ENCODE results near the gene MIB1.
"Not testable (repeated sequence)": the region's sequence is repeated elsewhere in the genome, so short reads cannot be mapped to it uniquely, and the experiment has no call there.

Gene MIB1

GRCh38 chr18:21740538-21741311 is at the start of gene MIB1:
MIB1 (plus strand) TSS chr18:21740792; CDS start chr18:21741584, 792 bp downstream.
- DNase-seq (ENCODE audit: low spot score): peak; percentile 99

GRCh38 chr18:21693322-21693721 is 47.3 kb upstream of the MIB1 start:
- no peak for DNase-seq (ENCODE audit: low spot score)

DNA sequence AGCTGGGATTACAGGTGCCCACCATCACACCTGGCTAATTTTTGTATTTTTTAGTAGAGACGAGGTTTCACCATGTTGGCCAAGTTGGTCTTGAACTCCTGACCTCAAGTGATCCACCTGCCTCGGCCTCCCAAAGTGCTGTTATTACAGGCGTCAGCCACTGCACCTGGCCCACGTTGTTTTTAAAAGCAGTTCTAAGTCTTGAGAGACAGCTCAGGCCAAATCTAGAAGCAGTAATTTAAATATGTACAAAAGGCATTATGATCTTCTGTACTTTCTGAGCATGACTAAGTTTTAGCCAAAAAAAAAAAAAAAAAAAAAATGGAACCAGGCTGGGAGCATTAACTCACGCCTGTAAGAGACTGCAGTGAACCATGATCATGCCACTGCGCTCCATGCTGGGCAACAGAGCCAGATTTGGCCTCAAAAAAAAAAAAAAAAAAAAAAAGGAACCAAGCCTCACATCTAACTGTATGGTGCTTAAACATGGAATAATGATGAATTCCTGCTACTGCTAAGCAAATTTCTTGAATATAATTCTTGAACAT is 40.0 kb upstream of the MIB1 start:
- DNase-seq (ENCODE audit: low spot score): no peak

DNA sequence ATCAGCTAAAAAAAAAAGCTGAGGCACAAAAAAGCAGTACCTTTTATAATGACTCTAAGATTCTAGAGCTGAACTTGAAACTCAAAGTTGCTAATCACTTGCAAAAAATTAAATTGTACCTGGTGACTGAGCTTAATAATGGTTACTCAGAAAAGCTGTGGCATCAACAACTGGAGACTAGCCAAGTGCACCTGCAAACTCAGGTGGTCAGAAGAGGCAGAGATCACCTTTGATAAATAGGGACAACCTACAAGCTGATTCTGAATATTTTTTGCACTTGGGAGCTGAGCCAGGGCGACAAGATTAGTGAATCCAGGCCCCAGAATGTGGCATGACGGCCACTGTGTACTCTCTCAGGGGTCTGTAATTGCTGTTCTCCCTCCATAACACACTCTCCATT is 39.0 kb upstream of the MIB1 start:
- no peak for DNase-seq (ENCODE audit: low spot score)

DNA sequence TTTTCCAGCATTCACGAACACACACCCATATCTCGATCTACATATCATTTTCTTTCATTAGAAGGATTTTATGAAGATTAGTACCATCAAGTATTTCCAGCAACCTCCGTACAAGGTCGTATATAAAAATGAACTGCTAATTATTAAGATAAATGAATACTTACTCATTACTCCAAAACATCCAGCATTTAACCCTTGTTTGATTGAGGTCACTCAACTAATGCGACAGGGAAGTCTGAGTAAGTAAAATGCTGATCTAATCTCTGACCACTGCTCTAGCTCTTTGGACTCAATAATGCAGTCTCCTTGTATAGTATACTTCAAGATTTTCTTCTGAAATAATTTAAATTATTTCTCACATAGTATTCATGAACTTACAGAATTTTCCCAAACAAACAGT is 38.0 kb upstream of the MIB1 start:
- no peak for DNase-seq (ENCODE audit: low spot score)

DNA sequence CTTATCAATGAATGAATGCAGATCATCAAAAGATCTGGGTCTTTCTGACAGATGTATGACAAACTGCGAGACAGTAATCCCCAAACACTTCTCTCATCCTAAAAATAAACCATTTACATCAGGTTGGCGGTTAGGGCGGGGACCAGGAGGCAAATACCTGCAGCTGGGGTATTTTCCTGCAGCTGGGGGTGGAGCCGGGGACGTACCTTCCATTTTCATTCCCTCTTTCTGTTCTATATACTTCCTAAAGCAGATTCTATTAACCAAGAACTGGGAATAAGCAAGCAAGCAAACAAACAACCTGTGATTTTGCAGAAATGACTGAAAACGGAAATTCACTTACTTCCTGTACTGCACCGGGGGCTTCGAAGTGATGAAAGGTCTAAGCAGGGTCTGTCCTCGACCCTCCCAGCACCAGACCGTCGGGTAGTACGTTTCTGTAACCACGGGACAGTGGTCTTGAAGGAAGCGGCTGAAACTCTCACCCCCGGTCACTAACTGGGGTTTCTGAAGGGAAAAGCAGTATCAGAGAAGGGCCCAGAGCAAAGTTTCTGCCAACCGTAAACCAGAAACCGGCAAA is 37.3 kb upstream of the MIB1 start:
- DNase-seq (ENCODE audit: low spot score): no peak

DNA sequence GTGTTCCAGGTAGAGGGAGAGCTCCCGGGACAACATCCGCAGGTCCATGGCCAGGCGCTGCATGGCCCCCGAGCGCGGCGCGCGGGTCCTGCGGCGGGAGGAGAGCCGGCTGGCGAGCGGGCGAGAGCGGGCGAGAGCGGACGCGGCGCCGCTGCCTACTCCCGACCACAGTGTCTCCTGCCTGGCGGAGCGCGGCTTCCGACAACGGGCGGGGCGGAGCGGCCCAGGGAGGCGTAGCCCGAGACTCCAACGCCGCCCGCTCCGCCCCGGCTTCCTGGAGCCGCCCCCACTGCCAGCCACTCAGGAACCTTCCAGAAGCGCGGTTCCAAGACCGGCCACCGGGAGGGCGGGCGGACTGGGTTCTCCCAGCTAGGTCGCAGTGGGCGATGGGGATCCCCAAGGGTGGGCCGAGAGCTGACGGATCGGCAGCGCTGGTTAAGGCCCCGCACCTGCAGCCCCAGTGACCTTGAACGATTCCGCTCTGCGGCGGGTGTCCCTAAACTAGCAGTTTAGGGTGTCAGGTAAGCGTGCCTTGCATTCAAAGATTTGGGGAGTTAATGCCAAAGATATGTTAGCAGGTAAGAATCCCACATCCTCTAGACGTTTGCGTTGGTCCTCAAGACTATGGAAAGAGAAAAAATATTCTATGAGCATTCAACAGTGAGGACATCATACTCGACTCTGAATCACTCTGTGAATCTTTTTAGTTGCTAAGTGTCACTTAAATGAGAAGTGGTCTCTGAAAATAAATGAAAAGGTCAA is 35.8 kb upstream of the MIB1 start, which contains the start of gene ABHD3:
TSS of gene ABHD3 (minus strand) at position 172 of the 762 bp plus-strand sequence. CDS start at position 63, 109 bp downstream.
- DNase-seq (ENCODE audit: low spot score): peak; percentile 82

- no peak for DNase-seq (ENCODE audit: low spot score)
Observed at GRCh38 chr18:21706386-21706865, 34.2 kb upstream of the MIB1 start.

DNA sequence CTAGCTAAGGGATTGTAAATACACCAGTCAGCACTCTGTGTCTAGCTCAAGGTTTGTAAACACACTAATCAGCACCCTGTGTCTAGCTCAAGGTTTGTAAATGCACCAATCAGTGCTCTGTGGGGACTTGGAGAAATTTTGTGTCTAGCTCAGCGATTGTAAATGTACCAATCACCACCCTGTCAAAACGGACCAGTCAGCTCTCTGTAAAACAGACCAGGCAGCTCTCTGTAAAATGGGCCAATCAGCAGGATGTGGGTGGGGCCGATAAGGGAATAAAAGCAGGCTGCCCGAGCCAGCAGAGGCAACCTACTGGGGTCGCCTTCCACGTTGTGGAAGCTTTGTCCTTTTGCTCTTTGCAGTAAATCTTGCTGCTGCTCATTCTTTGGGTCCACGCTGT is 33.5 kb upstream of the MIB1 start:
- not testable (repeated sequence) for DNase-seq (ENCODE audit: low spot score)

DNA sequence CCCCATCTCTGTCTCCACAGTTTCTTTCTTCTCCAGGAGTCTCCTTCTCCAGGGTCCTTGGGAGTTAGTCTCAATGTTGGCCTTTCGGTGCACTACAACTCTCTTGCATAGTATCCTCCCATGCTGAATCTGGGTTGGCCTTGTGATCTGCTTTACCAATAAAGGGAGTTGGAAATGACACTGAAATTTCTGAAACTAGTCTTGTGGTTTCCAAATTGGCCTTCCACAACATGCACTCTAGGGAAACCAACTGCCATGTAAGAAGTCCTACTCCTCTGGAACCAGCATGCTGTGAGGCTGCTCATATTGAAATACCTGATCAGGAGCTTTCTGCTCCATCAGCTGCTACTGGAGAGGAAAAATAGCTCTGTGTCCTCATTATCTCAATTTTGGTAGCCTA is 26.1 kb upstream of the MIB1 start:
- DNase-seq (ENCODE audit: low spot score): no peak

GRCh38 chr18:21722687-21723086 is 17.9 kb upstream of the MIB1 start:
- DNase-seq (ENCODE audit: low spot score): no peak

GRCh38 chr18:21725201-21725600 is 15.4 kb upstream of the MIB1 start:
- no peak for DNase-seq (ENCODE audit: low spot score)

DNA sequence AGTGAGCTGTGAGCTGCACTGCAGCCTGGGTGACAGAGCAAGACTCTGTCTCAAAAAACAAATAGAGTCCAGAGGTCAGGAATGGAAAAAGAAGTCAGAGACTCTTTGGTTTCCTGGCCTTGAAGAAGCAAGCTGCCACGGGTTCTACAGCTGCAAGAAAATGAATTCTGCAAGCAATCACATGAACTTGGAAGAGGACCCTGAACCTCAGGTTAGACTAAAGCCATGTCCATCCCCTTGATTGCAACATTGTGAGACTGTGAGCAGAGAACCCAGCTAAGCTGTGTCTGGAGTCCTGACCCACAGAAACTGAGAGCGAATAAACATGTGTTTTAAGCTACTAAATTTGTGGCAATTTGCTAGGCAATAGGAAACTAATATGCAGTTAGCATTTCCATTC is 12.9 kb upstream of the MIB1 start:
- no peak for DNase-seq (ENCODE audit: low spot score)

- no peak for DNase-seq (ENCODE audit: low spot score)
Observed at GRCh38 chr18:21733011-21733410, 7.6 kb upstream of the MIB1 start.

GRCh38 chr18:21735452-21736015 is 5.1 kb upstream of the MIB1 start:
- peak; percentile 76 for DNase-seq (ENCODE audit: low spot score)

- not testable (repeated sequence) for DNase-seq (ENCODE audit: low spot score)
Observed at GRCh38 chr18:21736926-21737325, 3.7 kb upstream of the MIB1 start.

- no peak for DNase-seq (ENCODE audit: low spot score)
Observed at GRCh38 chr18:21739604-21740537, 721 bp upstream of the MIB1 start.

DNA sequence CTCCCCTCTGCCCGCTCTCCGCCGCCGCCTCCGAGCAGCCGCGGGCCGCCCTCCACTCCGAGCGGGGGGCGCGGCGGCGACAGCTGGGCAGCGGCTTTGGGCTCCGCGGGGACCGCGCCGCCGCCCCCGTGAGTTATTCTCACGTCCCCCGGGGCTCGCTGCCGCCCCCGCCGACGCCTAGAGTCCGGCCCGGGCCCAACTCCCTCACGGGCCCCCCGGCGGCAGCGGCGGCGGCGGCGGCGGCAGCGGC is 645 bp downstream of the MIB1 start:
- DNase-seq (ENCODE audit: low spot score): no peak

- peak; percentile 20 for DNase-seq (ENCODE audit: low spot score)
Observed at GRCh38 chr18:21741562-21742314, 1.1 kb downstream of the MIB1 start.

DNA sequence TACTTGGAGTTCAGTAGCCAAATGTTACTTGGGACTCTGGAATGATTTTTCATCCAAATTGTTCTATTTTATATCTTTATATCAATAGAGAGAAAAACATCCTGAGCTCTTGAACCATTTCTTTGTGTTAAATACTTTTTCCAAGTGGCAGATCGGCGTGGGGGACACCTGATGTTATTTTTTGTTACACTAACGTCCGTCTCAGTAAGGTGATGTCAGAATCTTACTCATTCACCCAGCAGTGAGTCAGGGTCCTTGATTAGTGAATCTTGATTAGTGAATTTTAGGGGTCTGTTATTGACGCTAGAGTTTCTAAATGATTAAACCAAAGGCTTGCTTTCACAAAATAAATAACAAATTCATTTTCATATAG is 1.7 kb downstream of the MIB1 start:
- DNase-seq (ENCODE audit: low spot score): no peak

Data from hematopoietic multipotent progenitor cell treated with erythropoietin and hydrocortisone succinate and interleukin-3 and kit ligand, for 17 days (in vitro differentiated cells).